A549 (cell line): Measurements from ENCODE around the gene MAST3. TPM values are rescaled to one million over a fixed set of nuclear protein-coding genes. Genes with fewer than 3 reads are reported as not detected.
A peak's percentile ranks its signal among the peaks of the same experiment; 100 is the strongest.

Source experiments
- ATAC-seq, 2 experiments: fragments of 200-7000 bp in 1 of 2; fragments of >200 bp in 1 of 2; cut with Nextera tagmentation in 1 of 2; cut with Tn5 transposase in 1 of 2; 3 replicates each; pipeline versions ENCODE4 v1.8.0 to v1.9.1; 2018 to 2020; ENCODE audit warnings: mild to moderate bottlenecking in 1 of 2, moderate library complexity in 1 of 2
- CTCF ChIA-PET: fragments of 300-600 bp; sonication (Branson Sonifier 250); formaldehyde crosslinking; extraction: SDS; loops from one replicate; lab custom pipeline; 2021; ENCODE audit warnings: antibody characterized with exemption, inconsistent platforms; lab: Yijun Ruan, JAX
- POLR2A ChIA-PET: fragments of 350-600 bp; formaldehyde crosslinking; extraction: SDS; loops from one replicate; lab custom pipeline; 2021; ENCODE audit warnings: antibody characterized with exemption, inconsistent platforms; lab: Yijun Ruan, JAX
- DNase-seq, 2 experiments: peaks; one replicate each; pipeline versions ENCODE4 v3.0.0 to v3.0.0-alpha.2; 2011 to 2016; ENCODE audit warnings: low read depth in 1 of 2, low spot score in 1 of 2
- FAIRE-seq: peaks from 2 replicates; lab custom pipeline; 2011; peaks lifted over from hg19 to GRCh38; lab: Jason Lieb, UNC
- H3K27ac ChIP-seq, 2 experiments: fragments of >200 bp; sonication (Bioruptor Twin); formaldehyde crosslinking; 3 replicates each; pipeline ENCODE4 v1.5.1; 2016 to 2017
- H3K4me1 ChIP-seq: fragments of >200 bp; sonication (Bioruptor Twin); formaldehyde crosslinking; 3 replicates; pipeline ENCODE4 v1.6.1; 2016
- H3K4me2 ChIP-seq: fragments of >200 bp; sonication (Bioruptor Twin); formaldehyde crosslinking; 3 replicates; pipeline ENCODE4 v1.6.1; 2016
- H3K4me3 ChIP-seq: fragments of >200 bp; sonication (Bioruptor Twin); formaldehyde crosslinking; 3 replicates; pipeline ENCODE4 v1.5.1; 2016
- H3K9me3 ChIP-seq: fragments of >200 bp; sonication (Bioruptor Twin); formaldehyde crosslinking; 3 replicates; pipeline ENCODE4 v1.6.1; 2016
- CHD2 ChIP-seq: fragments of 150-350 bp; IDR thresholded peaks from 2 replicates; pipeline ENCODE4 v1.6.1; 2014; ENCODE audit warnings: low read length; ENCODE audit not compliant: partially characterized antibody
- HOXB13 ChIP-seq: fragments of 250-450 bp; sonication (Bioruptor Pico); IDR thresholded peaks from 2 replicates; pipeline ENCODE4 v1.5.0; 2020; ENCODE audit warnings: low read depth, mild to moderate bottlenecking, moderate library complexity
- JUN ChIP-seq, 2 experiments: fragments of >200 bp; sonication (Bioruptor Twin); formaldehyde crosslinking; IDR thresholded peaks; 2 replicates in 1 of 2; 3 replicates in 1 of 2; pipeline ENCODE4 v1.6.1; 2016 to 2017
- KDM1A ChIP-seq: fragments of 200-600 bp; sonication (generic); IDR thresholded peaks from 2 replicates; pipeline ENCODE4 v1.6.1; 2016; ENCODE audit warnings: low read depth, mild to moderate bottlenecking
- NFE2L2 ChIP-seq: fragments of 150-350 bp; conservative IDR thresholded peaks from 2 replicates; pipeline ENCODE4 v1.6.1; 2014; ENCODE audit warnings: low read length
- PHF8 ChIP-seq: fragments of 200-600 bp; sonication (generic); IDR thresholded peaks from 2 replicates; pipeline ENCODE4 v1.6.1; 2016; ENCODE audit warnings: low read depth, mild to moderate bottlenecking, antibody characterized with exemption, moderate library complexity, borderline replicate concordance
- POLR2A ChIP-seq: IDR thresholded peaks from 2 replicates; pipeline ENCODE4 v1.6.1; 2012; ENCODE audit warnings: mild to moderate bottlenecking, low read length
- RARB ChIP-seq: fragments of 250-450 bp; sonication (Bioruptor Pico); IDR thresholded peaks from 2 replicates; pipeline ENCODE4 v1.8.0; 2021; ENCODE audit warnings: mild to moderate bottlenecking, moderate library complexity
- RCOR1 ChIP-seq: fragments of 150-350 bp; IDR thresholded peaks from 2 replicates; pipeline ENCODE4 v1.6.1; 2014; ENCODE audit warnings: antibody characterized with exemption, low read length, low read depth
- TFCP2L1 ChIP-seq: fragments of 250-450 bp; sonication (Bioruptor Pico); IDR thresholded peaks from 2 replicates; pipeline ENCODE4 v1.5.0; 2021; ENCODE audit warnings: mild to moderate bottlenecking
- ZSCAN20 ChIP-seq: fragments of 250-450 bp; sonication (Bioruptor Pico); IDR thresholded peaks from 2 replicates; pipeline ENCODE4 v1.8.0; 2022; ENCODE audit warnings: mild to moderate bottlenecking, moderate library complexity
- WGBS: methylation state at CpG from one replicate; pipeline ENCODE4 v1.1.6; 2017; ENCODE audit errors: missing lambda C conversion rate; 5-methylcytosine and 5-hydroxymethylcytosine counted together
- polyA plus RNA-seq, 4 experiments: library from polyadenylated mRNA; depleted of rRNA in 3 of 4; stranded (reverse); fragments of >200 nt; fragmentation: RNase III in 1 of 4; extraction: RNeasy Plus Mini Kit Qiagen cat#74134 plus additional on column Dnase treatment in 1 of 4; gene quantifications; 2 replicates in 3 of 4; 3 replicates in 1 of 4; pipeline ENCODE4 v1.2.3, GENCODE V29; 2011 to 2017
- TF ChIP-seq, protein P1 (sequence below): fragments of >200 bp; sonication (Bioruptor Twin); formaldehyde crosslinking; IDR thresholded peaks from 2 replicates; pipeline ENCODE4 v1.6.1; 2016
- TF ChIP-seq, protein P2 (sequence below): fragments of 200-600 bp; sonication (generic); IDR thresholded peaks from 2 replicates; pipeline ENCODE4 v1.6.1; 2016; ENCODE audit warnings: antibody characterized with exemption, mild to moderate bottlenecking, moderate library complexity
- TF ChIP-seq, protein P3 (sequence below): IDR thresholded peaks from 2 replicates; pipeline ENCODE4 v1.6.1; 2012; ENCODE audit warnings: low read depth, borderline replicate concordance
- TF ChIP-seq, protein P4 (sequence below): fragments of 150-350 bp; IDR thresholded peaks from 2 replicates; pipeline ENCODE4 v1.6.1; 2014; ENCODE audit warnings: low read depth, mild to moderate bottlenecking, low read length
- TF ChIP-seq, protein P5 (sequence below): fragments of >200 bp; sonication (Bioruptor Twin); formaldehyde crosslinking; IDR thresholded peaks from 3 replicates; pipeline ENCODE4 v1.5.1; 2016

MAST3 gene
- polyA plus RNA-seq, 2 of the 4 experiments (the other 2 are of a cell fraction) = 1.3 to 2.5 TPM

GRCh38 chr19:18152817-18153555 is 55.4 kb downstream of the MAST3 start, which contains the start of gene PIK3R2 (continued):
- TF ChIP-seq, protein P1, sequence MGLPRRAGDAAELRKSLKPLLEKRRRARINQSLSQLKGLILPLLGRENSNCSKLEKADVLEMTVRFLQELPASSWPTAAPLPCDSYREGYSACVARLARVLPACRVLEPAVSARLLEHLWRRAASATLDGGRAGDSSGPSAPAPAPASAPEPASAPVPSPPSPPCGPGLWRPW = no peak
- TF ChIP-seq, protein P2, sequence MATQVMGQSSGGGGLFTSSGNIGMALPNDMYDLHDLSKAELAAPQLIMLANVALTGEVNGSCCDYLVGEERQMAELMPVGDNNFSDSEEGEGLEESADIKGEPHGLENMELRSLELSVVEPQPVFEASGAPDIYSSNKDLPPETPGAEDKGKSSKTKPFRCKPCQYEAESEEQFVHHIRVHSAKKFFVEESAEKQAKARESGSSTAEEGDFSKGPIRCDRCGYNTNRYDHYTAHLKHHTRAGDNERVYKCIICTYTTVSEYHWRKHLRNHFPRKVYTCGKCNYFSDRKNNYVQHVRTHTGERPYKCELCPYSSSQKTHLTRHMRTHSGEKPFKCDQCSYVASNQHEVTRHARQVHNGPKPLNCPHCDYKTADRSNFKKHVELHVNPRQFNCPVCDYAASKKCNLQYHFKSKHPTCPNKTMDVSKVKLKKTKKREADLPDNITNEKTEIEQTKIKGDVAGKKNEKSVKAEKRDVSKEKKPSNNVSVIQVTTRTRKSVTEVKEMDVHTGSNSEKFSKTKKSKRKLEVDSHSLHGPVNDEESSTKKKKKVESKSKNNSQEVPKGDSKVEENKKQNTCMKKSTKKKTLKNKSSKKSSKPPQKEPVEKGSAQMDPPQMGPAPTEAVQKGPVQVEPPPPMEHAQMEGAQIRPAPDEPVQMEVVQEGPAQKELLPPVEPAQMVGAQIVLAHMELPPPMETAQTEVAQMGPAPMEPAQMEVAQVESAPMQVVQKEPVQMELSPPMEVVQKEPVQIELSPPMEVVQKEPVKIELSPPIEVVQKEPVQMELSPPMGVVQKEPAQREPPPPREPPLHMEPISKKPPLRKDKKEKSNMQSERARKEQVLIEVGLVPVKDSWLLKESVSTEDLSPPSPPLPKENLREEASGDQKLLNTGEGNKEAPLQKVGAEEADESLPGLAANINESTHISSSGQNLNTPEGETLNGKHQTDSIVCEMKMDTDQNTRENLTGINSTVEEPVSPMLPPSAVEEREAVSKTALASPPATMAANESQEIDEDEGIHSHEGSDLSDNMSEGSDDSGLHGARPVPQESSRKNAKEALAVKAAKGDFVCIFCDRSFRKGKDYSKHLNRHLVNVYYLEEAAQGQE = peak; percentile 75
- TF ChIP-seq RARB (CRISPR knock-in tag) (no peak), HOXB13 (CRISPR knock-in tag) (no peak), KDM1A (no peak), JUN (IDR thresholded peaks at IDR 0.05) (peak in 1 of 2 experiments; percentile 60; a peak in 2 of 5 replicates), TFCP2L1 (CRISPR knock-in tag) (no peak), ZSCAN20 (CRISPR knock-in tag) (no peak), POLR2A (peak; percentile 26), PHF8 (0 out of 2 replicates have a peak, but pooled peaks have one; percentile 20), RCOR1 (no peak), CHD2 (peak; percentile 85)
- TF ChIP-seq, protein P3, sequence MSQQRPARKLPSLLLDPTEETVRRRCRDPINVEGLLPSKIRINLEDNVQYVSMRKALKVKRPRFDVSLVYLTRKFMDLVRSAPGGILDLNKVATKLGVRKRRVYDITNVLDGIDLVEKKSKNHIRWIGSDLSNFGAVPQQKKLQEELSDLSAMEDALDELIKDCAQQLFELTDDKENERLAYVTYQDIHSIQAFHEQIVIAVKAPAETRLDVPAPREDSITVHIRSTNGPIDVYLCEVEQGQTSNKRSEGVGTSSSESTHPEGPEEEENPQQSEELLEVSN = no peak
- TF ChIP-seq, protein P4, sequence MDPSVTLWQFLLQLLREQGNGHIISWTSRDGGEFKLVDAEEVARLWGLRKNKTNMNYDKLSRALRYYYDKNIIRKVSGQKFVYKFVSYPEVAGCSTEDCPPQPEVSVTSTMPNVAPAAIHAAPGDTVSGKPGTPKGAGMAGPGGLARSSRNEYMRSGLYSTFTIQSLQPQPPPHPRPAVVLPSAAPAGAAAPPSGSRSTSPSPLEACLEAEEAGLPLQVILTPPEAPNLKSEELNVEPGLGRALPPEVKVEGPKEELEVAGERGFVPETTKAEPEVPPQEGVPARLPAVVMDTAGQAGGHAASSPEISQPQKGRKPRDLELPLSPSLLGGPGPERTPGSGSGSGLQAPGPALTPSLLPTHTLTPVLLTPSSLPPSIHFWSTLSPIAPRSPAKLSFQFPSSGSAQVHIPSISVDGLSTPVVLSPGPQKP = no peak
- TF ChIP-seq, protein P5, sequence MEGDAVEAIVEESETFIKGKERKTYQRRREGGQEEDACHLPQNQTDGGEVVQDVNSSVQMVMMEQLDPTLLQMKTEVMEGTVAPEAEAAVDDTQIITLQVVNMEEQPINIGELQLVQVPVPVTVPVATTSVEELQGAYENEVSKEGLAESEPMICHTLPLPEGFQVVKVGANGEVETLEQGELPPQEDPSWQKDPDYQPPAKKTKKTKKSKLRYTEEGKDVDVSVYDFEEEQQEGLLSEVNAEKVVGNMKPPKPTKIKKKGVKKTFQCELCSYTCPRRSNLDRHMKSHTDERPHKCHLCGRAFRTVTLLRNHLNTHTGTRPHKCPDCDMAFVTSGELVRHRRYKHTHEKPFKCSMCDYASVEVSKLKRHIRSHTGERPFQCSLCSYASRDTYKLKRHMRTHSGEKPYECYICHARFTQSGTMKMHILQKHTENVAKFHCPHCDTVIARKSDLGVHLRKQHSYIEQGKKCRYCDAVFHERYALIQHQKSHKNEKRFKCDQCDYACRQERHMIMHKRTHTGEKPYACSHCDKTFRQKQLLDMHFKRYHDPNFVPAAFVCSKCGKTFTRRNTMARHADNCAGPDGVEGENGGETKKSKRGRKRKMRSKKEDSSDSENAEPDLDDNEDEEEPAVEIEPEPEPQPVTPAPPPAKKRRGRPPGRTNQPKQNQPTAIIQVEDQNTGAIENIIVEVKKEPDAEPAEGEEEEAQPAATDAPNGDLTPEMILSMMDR = peak; percentile 22; the same call in 2 of the 3 replicates

GRCh38 chr19:18153556-18154134 is 56.1 kb downstream of the MAST3 start:
- Histone ChIP-seq H3K4me3 (peak overlapping the region; percentile 59), H3K4me2 (peak overlapping the region; percentile 95), H3K4me1 (peaks cover 29% of the 10 kb centered on the region), H3K27ac (peak overlapping the region; percentile 77 to 95), H3K9me3 (no peaks in the 10 kb centered on the region)
- 2% methylated on average over 9 of the region's 38 CpGs for WGBS
- TF ChIP-seq PHF8 = 0 out of 2 replicates have a peak, but pooled peaks have one; percentile 12
- no peak for TF ChIP-seq NFE2L2
- CTCF ChIA-PET = no interaction called here
- DNase-seq (no peak), ATAC-seq (no peak), FAIRE-seq (no peak)
- POLR2A ChIA-PET = no interaction called here
